SJCRH30 (cell line): ENCODE measurements around the gene DENND2C. TPM values are rescaled to one million over a fixed set of nuclear protein-coding genes. Genes with fewer than 3 reads are reported as not detected.

ENCODE experiments used
- DNase-seq, 2 experiments: peaks; one replicate each; pipeline ENCODE4 v3.0.0-alpha.2; 2015 to 2020
- H3K27ac ChIP-seq: fragments of 250-450 bp; sonication (Bioruptor Pico); 2 replicates; pipeline ENCODE4 v1.5.1; 2020; ENCODE audit warnings: mild to moderate bottlenecking, moderate library complexity
- H3K27me3 ChIP-seq: fragments of 250-450 bp; sonication (Bioruptor Pico); 2 replicates; pipeline ENCODE4 v1.5.1; 2020; ENCODE audit warnings: mild to moderate bottlenecking, moderate library complexity
- H3K36me3 ChIP-seq: fragments of 250-450 bp; sonication (Bioruptor Pico); 2 replicates; pipeline ENCODE4 v1.5.1; 2020; ENCODE audit warnings: mild to moderate bottlenecking, moderate library complexity
- H3K4me1 ChIP-seq: fragments of 250-450 bp; sonication (Bioruptor Pico); 2 replicates; pipeline ENCODE4 v1.5.1; 2020; ENCODE audit warnings: mild to moderate bottlenecking, moderate library complexity
- H3K4me3 ChIP-seq: fragments of 250-450 bp; sonication (Bioruptor Pico); 2 replicates; pipeline ENCODE4 v1.5.1; 2020; ENCODE audit warnings: mild to moderate bottlenecking, moderate library complexity
- H3K9me3 ChIP-seq: fragments of 250-450 bp; sonication (Bioruptor Pico); replicated peaks from 2 replicates; pipeline ENCODE4 v1.5.1; 2020; ENCODE audit warnings: mild to moderate bottlenecking, moderate library complexity
- total RNA-seq: library from RNA; depleted of rRNA; stranded (reverse); fragments of >200 nt; shearing (Covaris generic); gene quantifications from 2 replicates; pipeline ENCODE4 v1.2.3, GENCODE V29; 2014

Gene DENND2C
- total RNA-seq, 1 experiment from 2014 or later, result 2.1 TPM

- H3K27me3 ChIP-seq, result no peaks in the 10 kb centered on the region
- H3K4me1 ChIP-seq, result peaks cover 18% of the 10 kb centered on the region
- H3K27ac ChIP-seq, result no peak within 1 kb of the TSS
- no peak within 1 kb of the TSS for H3K4me3 ChIP-seq
- H3K36me3 ChIP-seq, result no peaks in the 10 kb centered on the region
- DNase-seq, result peak; percentile 10 to 51
- no peaks in the 10 kb centered on the region for H3K9me3 ChIP-seq
Measured at GRCh38 chr1:114695430-114696058, 25.7 kb upstream of the DENND2C start, which contains the start of gene AMPD1. TSS of gene AMPD1 (minus strand) at chr1:114695546. CDS start at chr1:114695471, 75 bp downstream.

GRCh38 chr1:114694540-114695310 is 24.9 kb upstream of the DENND2C start:
- no peak overlapping the region for H3K27ac ChIP-seq

GRCh38 chr1:114692947-114693346 is 23.1 kb upstream of the DENND2C start:
- Histone ChIP-seq H3K27me3 (no peaks in the 10 kb centered on the region), H3K27ac (no peak overlapping the region)
- DNase-seq, result no peak

More at GRCh38 chr1:114694540-114695310, 24.9 kb upstream of the DENND2C start:
- H3K36me3 ChIP-seq, result no peaks in the 10 kb centered on the region
- no peaks in the 10 kb centered on the region for H3K9me3 ChIP-seq
- H3K4me3 ChIP-seq, result no peak overlapping the region
- DNase-seq, result no peak
- H3K4me1 ChIP-seq, result peaks cover 23% of the 10 kb centered on the region
- H3K27me3 ChIP-seq, result no peaks in the 10 kb centered on the region

GRCh38 chr1:114691061-114691460 is 21.2 kb upstream of the DENND2C start:
- peak; percentile 32 to 50 for DNase-seq
- no peaks in the 10 kb centered on the region for H3K9me3 ChIP-seq
- H3K4me1 ChIP-seq, result peaks cover 22% of the 10 kb centered on the region

More at GRCh38 chr1:114692947-114693346, 23.1 kb upstream of the DENND2C start:
- Histone ChIP-seq H3K4me3 (no peak overlapping the region), H3K36me3 (no peaks in the 10 kb centered on the region), H3K9me3 (no peaks in the 10 kb centered on the region), H3K4me1 (peaks cover 23% of the 10 kb centered on the region)

GRCh38 chr1:114690148-114690547 is 20.3 kb upstream of the DENND2C start:
- Histone ChIP-seq H3K27me3 (no peaks in the 10 kb centered on the region), H3K36me3 (no peaks in the 10 kb centered on the region), H3K27ac (no peak overlapping the region), H3K9me3 (no peaks in the 10 kb centered on the region), H3K4me3 (no peak overlapping the region), H3K4me1 (peaks cover 13% of the 10 kb centered on the region)
- no peak for DNase-seq

More at GRCh38 chr1:114691061-114691460, 21.2 kb upstream of the DENND2C start:
- Histone ChIP-seq H3K27me3 (no peaks in the 10 kb centered on the region), H3K27ac (no peak overlapping the region), H3K4me3 (no peak overlapping the region), H3K36me3 (no peaks in the 10 kb centered on the region)

GRCh38 chr1:114688526-114688925 is 18.7 kb upstream of the DENND2C start:
- Histone ChIP-seq H3K9me3 (no peaks in the 10 kb centered on the region), H3K4me3 (no peak overlapping the region), H3K27me3 (no peaks in the 10 kb centered on the region), H3K27ac (no peak overlapping the region), H3K4me1 (peaks cover 9% of the 10 kb centered on the region), H3K36me3 (no peaks in the 10 kb centered on the region)
- no peak for DNase-seq

- no peak for DNase-seq
- H3K27ac ChIP-seq, result no peak overlapping the region
- no peaks in the 10 kb centered on the region for H3K36me3 ChIP-seq
- H3K9me3 ChIP-seq, result no peaks in the 10 kb centered on the region
- no peak overlapping the region for H3K4me3 ChIP-seq
- peaks cover 8% of the 10 kb centered on the region for H3K4me1 ChIP-seq
- no peaks in the 10 kb centered on the region for H3K27me3 ChIP-seq
Measured at GRCh38 chr1:114685851-114686250, 16.0 kb upstream of the DENND2C start.

- no peaks in the 10 kb centered on the region for H3K36me3 ChIP-seq
- no peak overlapping the region for H3K27ac ChIP-seq
- H3K27me3 ChIP-seq, result 0 out of 2 replicates have a peak, but pooled peaks cover 2% of the 10 kb centered on the region
- no peak for DNase-seq
- H3K4me3 ChIP-seq, result no peak overlapping the region
- no peaks in the 10 kb centered on the region for H3K9me3 ChIP-seq
- H3K4me1 ChIP-seq, result no peaks in the 10 kb centered on the region
Measured at GRCh38 chr1:114677691-114678090, 7.8 kb upstream of the DENND2C start.

- Histone ChIP-seq H3K4me3 (no peak overlapping the region), H3K27me3 (0 out of 2 replicates have a peak, but pooled peaks cover 2% of the 10 kb centered on the region), H3K9me3 (no peaks in the 10 kb centered on the region), H3K36me3 (no peaks in the 10 kb centered on the region), H3K27ac (no peak overlapping the region), H3K4me1 (no peaks in the 10 kb centered on the region)
- DNase-seq, result no peak
Measured at GRCh38 chr1:114676115-114676514, 6.3 kb upstream of the DENND2C start.

GRCh38 chr1:114671939-114672275 is 2.1 kb upstream of the DENND2C start:
- H3K4me1 ChIP-seq, result no peaks in the 10 kb centered on the region
- no peaks in the 10 kb centered on the region for H3K9me3 ChIP-seq
- no peaks in the 10 kb centered on the region for H3K27me3 ChIP-seq
- no peaks in the 10 kb centered on the region for H3K36me3 ChIP-seq
- no peak overlapping the region for H3K27ac ChIP-seq
- no peak overlapping the region for H3K4me3 ChIP-seq
- no peak for DNase-seq

- no peak for DNase-seq
- Histone ChIP-seq H3K27me3 (no peaks in the 10 kb centered on the region), H3K36me3 (no peaks in the 10 kb centered on the region), H3K4me1 (no peaks in the 10 kb centered on the region), H3K4me3 (no peak overlapping the region), H3K27ac (no peak overlapping the region), H3K9me3 (no peaks in the 10 kb centered on the region)
Measured at GRCh38 chr1:114671011-114671938, 1.4 kb upstream of the DENND2C start.

GRCh38 chr1:114670083-114671010 is 498 bp upstream of the DENND2C start:
- H3K9me3 ChIP-seq, result no peaks in the 10 kb centered on the region
- no peaks in the 10 kb centered on the region for H3K27me3 ChIP-seq
- DNase-seq, result peak; percentile 82 to 85
- no peaks in the 10 kb centered on the region for H3K36me3 ChIP-seq
- H3K27ac ChIP-seq, result no peak overlapping the region
- H3K4me1 ChIP-seq, result no peaks in the 10 kb centered on the region
- peak overlapping the region; percentile 71 for H3K4me3 ChIP-seq

GRCh38 chr1:114668784-114669561 is 876 bp downstream of the DENND2C start:
- Histone ChIP-seq H3K27me3 (no peaks in the 10 kb centered on the region), H3K4me3 (peak overlapping the region; percentile 71), H3K27ac (no peak overlapping the region), H3K4me1 (no peaks in the 10 kb centered on the region), H3K9me3 (no peaks in the 10 kb centered on the region), H3K36me3 (no peaks in the 10 kb centered on the region)
- no peak for DNase-seq
